ENCODE measurements around the gene NTM.

The NTM gene

GRCh38 chr11:131354251-131354701 is 16.1 kb upstream of the NTM start:
- DNase-seq = no peak
- Mint-ChIP-seq H3K36me3 (ENCODE audit: low read depth) (no peaks in the 10 kb centered on the region), H3K4me3 (no peak overlapping the region), H3K27me3 (peaks cover 2% of the 10 kb centered on the region), H3K4me1 (no peaks in the 10 kb centered on the region), H3K9me3 (peaks cover 11% of the 10 kb centered on the region), H3K27ac (no peak overlapping the region)
- ATAC-seq = no peak

GRCh38 chr11:131356206-131356605 is 14.2 kb upstream of the NTM start:
- Mint-ChIP-seq H3K4me3 (no peak overlapping the region), H3K36me3 (ENCODE audit: low read depth) (no peaks in the 10 kb centered on the region), H3K9me3 (peaks cover 11% of the 10 kb centered on the region), H3K27ac (no peak overlapping the region), H3K4me1 (no peaks in the 10 kb centered on the region), H3K27me3 (peaks cover 2% of the 10 kb centered on the region)
- no peak for ATAC-seq
- no peak for DNase-seq

GRCh38 chr11:131365329-131365930 is 5.0 kb upstream of the NTM start:
- no peak for ATAC-seq
- H3K9me3 Mint-ChIP-seq = peaks cover 7% of the 10 kb centered on the region

GRCh38 chr11:131370901-131371790 is 731 bp downstream of the NTM start:
- Mint-ChIP-seq H3K36me3 (ENCODE audit: low read depth) (no peaks in the 10 kb centered on the region), H3K9me3 (peaks cover 7% of the 10 kb centered on the region), H3K27me3 (peaks cover 3% of the 10 kb centered on the region), H3K27ac (no peak overlapping the region), H3K4me3 (no peak overlapping the region), H3K4me1 (no peaks in the 10 kb centered on the region)
- no peak for DNase-seq
- ATAC-seq = no peak

More at GRCh38 chr11:131365329-131365930, 5.0 kb upstream of the NTM start:
- H3K27ac Mint-ChIP-seq = no peak overlapping the region
- no peaks in the 10 kb centered on the region for H3K4me1 Mint-ChIP-seq
- no peak overlapping the region for H3K4me3 Mint-ChIP-seq
- no peaks in the 10 kb centered on the region for H3K36me3 Mint-ChIP-seq (ENCODE audit: low read depth)
- no peak for DNase-seq
- H3K27me3 Mint-ChIP-seq = no peaks in the 10 kb centered on the region

GRCh38 chr11:131371791-131372104 is 1.3 kb downstream of the NTM start:
- no peak overlapping the region for H3K4me3 Mint-ChIP-seq
- no peak for DNase-seq
- peaks cover 4% of the 10 kb centered on the region for H3K27me3 Mint-ChIP-seq
- H3K27ac Mint-ChIP-seq = no peak overlapping the region
- no peak for ATAC-seq
- H3K4me1 Mint-ChIP-seq = no peaks in the 10 kb centered on the region
- H3K36me3 Mint-ChIP-seq (ENCODE audit: low read depth) = no peaks in the 10 kb centered on the region
- H3K9me3 Mint-ChIP-seq = peaks cover 7% of the 10 kb centered on the region

GRCh38 chr11:131372234-131372962 is 2.0 kb downstream of the NTM start:
- ATAC-seq (no peak), DNase-seq (no peak)
- H3K27ac Mint-ChIP-seq = no peak overlapping the region
- peaks cover 4% of the 10 kb centered on the region for H3K27me3 Mint-ChIP-seq
- H3K36me3 Mint-ChIP-seq (ENCODE audit: low read depth) = no peaks in the 10 kb centered on the region
- no peaks in the 10 kb centered on the region for H3K4me1 Mint-ChIP-seq
- peaks cover 5% of the 10 kb centered on the region for H3K9me3 Mint-ChIP-seq
- no peak overlapping the region for H3K4me3 Mint-ChIP-seq

GRCh38 chr11:131373095-131373725 is 2.8 kb downstream of the NTM start:
- Mint-ChIP-seq H3K4me3 (no peak overlapping the region), H3K4me1 (no peaks in the 10 kb centered on the region), H3K27ac (no peak overlapping the region), H3K9me3 (peaks cover 4% of the 10 kb centered on the region), H3K27me3 (peaks cover 4% of the 10 kb centered on the region), H3K36me3 (ENCODE audit: low read depth) (no peaks in the 10 kb centered on the region)
- ATAC-seq (no peak), DNase-seq (no peak)

GRCh38 chr11:131373756-131374155 is 3.3 kb downstream of the NTM start:
- no peaks in the 10 kb centered on the region for H3K36me3 Mint-ChIP-seq (ENCODE audit: low read depth)
- DNase-seq = no peak
- no peak overlapping the region for H3K4me3 Mint-ChIP-seq
- no peaks in the 10 kb centered on the region for H3K4me1 Mint-ChIP-seq
- no peak overlapping the region for H3K27ac Mint-ChIP-seq
- ATAC-seq = no peak
- peaks cover 3% of the 10 kb centered on the region for H3K9me3 Mint-ChIP-seq
- H3K27me3 Mint-ChIP-seq = peaks cover 4% of the 10 kb centered on the region

- no peaks in the 10 kb centered on the region for H3K9me3 Mint-ChIP-seq
- H3K36me3 Mint-ChIP-seq (ENCODE audit: low read depth) = no peaks in the 10 kb centered on the region
- no peak overlapping the region for H3K27ac Mint-ChIP-seq
- no peak for DNase-seq
- H3K27me3 Mint-ChIP-seq = peaks cover 4% of the 10 kb centered on the region
- H3K4me1 Mint-ChIP-seq = no peaks in the 10 kb centered on the region
- ATAC-seq = no peak
- no peak overlapping the region for H3K4me3 Mint-ChIP-seq
These were observed 5.0 kb downstream of the NTM start for GRCh38 chr11:131375421-131375820.

- H3K27ac Mint-ChIP-seq = no peak overlapping the region
- ATAC-seq (no peak), DNase-seq (no peak)
- no peaks in the 10 kb centered on the region for H3K4me1 Mint-ChIP-seq
- H3K4me3 Mint-ChIP-seq = no peak overlapping the region
- H3K27me3 Mint-ChIP-seq = peaks cover 5% of the 10 kb centered on the region
- H3K9me3 Mint-ChIP-seq = no peaks in the 10 kb centered on the region
- H3K36me3 Mint-ChIP-seq (ENCODE audit: low read depth) = no peaks in the 10 kb centered on the region
These were observed 5.5 kb downstream of the NTM start for GRCh38 chr11:131375915-131376314.

GRCh38 chr11:131378931-131379330 is 8.5 kb downstream of the NTM start:
- DNase-seq = no peak
- Mint-ChIP-seq H3K27ac (no peak overlapping the region), H3K4me3 (no peak overlapping the region), H3K27me3 (peaks cover 7% of the 10 kb centered on the region), H3K4me1 (no peaks in the 10 kb centered on the region), H3K36me3 (ENCODE audit: low read depth) (no peaks in the 10 kb centered on the region), H3K9me3 (no peaks in the 10 kb centered on the region)
- no peak for ATAC-seq

GRCh38 chr11:131385763-131386390 is 15.5 kb downstream of the NTM start:
- Mint-ChIP-seq H3K9me3 (peaks cover 9% of the 10 kb centered on the region), H3K4me3 (no peak overlapping the region), H3K27ac (no peak overlapping the region), H3K27me3 (peaks cover 2% of the 10 kb centered on the region), H3K4me1 (no peaks in the 10 kb centered on the region), H3K36me3 (ENCODE audit: low read depth) (no peaks in the 10 kb centered on the region)
- no peak for ATAC-seq
- DNase-seq = no peak

GRCh38 chr11:131386408-131386807 is 16.0 kb downstream of the NTM start:
- Mint-ChIP-seq H3K4me3 (no peak overlapping the region), H3K9me3 (peaks cover 9% of the 10 kb centered on the region), H3K27me3 (no peaks in the 10 kb centered on the region), H3K4me1 (no peaks in the 10 kb centered on the region), H3K36me3 (ENCODE audit: low read depth) (no peaks in the 10 kb centered on the region), H3K27ac (no peak overlapping the region)
- ATAC-seq = no peak
- no peak for DNase-seq

GRCh38 chr11:131388030-131388429 is 17.6 kb downstream of the NTM start:
- Mint-ChIP-seq H3K4me3 (no peak overlapping the region), H3K36me3 (ENCODE audit: low read depth) (no peaks in the 10 kb centered on the region), H3K4me1 (no peaks in the 10 kb centered on the region), H3K9me3 (peaks cover 9% of the 10 kb centered on the region), H3K27ac (no peak overlapping the region), H3K27me3 (peaks cover 2% of the 10 kb centered on the region)
- ATAC-seq (no peak), DNase-seq (no peak)

All from activated naive CD8-positive, alpha-beta T cell treated with anti-CD3 and anti-CD28 coated beads, Interleukin-2, amount 50 U/mL, for 24 hours (primary cell).